ENCODE data around the gene ATXN1.
A peak's percentile ranks its signal among the peaks of the same experiment; 100 is the strongest.

The ATXN1 gene

GRCh38 chr6:16518265-16518664, 243.0 kb downstream of the ATXN1 start:
- Histone ChIP-seq H3K4me1 (ENCODE audit: insufficient read depth, low read length, poor library complexity, severe bottlenecking) (peaks cover 36% of the 10 kb centered on the region), H3K27me3 (ENCODE audit: insufficient read depth, low read length, poor library complexity, severe bottlenecking) (no peaks in the 10 kb centered on the region)

GRCh38 chr6:16514249-16514648, 247.0 kb downstream of the ATXN1 start:
- Histone ChIP-seq H3K27me3 (ENCODE audit: insufficient read depth, low read length, poor library complexity, severe bottlenecking) (no peaks in the 10 kb centered on the region), H2AFZ (ENCODE audit: low read length) (no peak overlapping the region), H3K79me2 (ENCODE audit: insufficient read depth, low read length) (no peaks in the 10 kb centered on the region), H3K4me1 (ENCODE audit: insufficient read depth, low read length, poor library complexity, severe bottlenecking) (peaks cover 43% of the 10 kb centered on the region), H3F3A (ENCODE audit: low read depth) (no peaks in the 10 kb centered on the region), H3K9me2 (replicated peaks; ENCODE audit: low read depth, low read length) (no peaks in the 10 kb centered on the region), H3K4me2 (ENCODE audit: low read depth, low read length, poor library complexity, severe bottlenecking) (peak overlapping the region; percentile 7), H3K4me3 (ENCODE audit: low read length, poor library complexity, severe bottlenecking) (no peak overlapping the region), H3K36me3 (ENCODE audit: insufficient read depth, low read length) (no peaks in the 10 kb centered on the region), H3K9me3 (ENCODE audit: insufficient read depth, low read depth, low read length) (no peaks in the 10 kb centered on the region), H3K9ac (ENCODE audit: low read depth, low read length, poor library complexity, severe bottlenecking) (no peak overlapping the region), H4K20me1 (ENCODE audit: insufficient read depth, low read length, poor library complexity, severe bottlenecking) (no peaks in the 10 kb centered on the region)
- TF ChIP-seq, protein P1, sequence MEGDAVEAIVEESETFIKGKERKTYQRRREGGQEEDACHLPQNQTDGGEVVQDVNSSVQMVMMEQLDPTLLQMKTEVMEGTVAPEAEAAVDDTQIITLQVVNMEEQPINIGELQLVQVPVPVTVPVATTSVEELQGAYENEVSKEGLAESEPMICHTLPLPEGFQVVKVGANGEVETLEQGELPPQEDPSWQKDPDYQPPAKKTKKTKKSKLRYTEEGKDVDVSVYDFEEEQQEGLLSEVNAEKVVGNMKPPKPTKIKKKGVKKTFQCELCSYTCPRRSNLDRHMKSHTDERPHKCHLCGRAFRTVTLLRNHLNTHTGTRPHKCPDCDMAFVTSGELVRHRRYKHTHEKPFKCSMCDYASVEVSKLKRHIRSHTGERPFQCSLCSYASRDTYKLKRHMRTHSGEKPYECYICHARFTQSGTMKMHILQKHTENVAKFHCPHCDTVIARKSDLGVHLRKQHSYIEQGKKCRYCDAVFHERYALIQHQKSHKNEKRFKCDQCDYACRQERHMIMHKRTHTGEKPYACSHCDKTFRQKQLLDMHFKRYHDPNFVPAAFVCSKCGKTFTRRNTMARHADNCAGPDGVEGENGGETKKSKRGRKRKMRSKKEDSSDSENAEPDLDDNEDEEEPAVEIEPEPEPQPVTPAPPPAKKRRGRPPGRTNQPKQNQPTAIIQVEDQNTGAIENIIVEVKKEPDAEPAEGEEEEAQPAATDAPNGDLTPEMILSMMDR (conservative IDR thresholded peaks at IDR 0.05; ENCODE audit: low read length): peak; percentile 70
- no peak for TF ChIP-seq EZH2phosphoT487 (IDR thresholded peaks at IDR 0.05; ENCODE audit: borderline replicate concordance)

More at GRCh38 chr6:16518265-16518664, 243.0 kb downstream of the ATXN1 start:
- Histone ChIP-seq H3F3A (ENCODE audit: low read depth) (no peaks in the 10 kb centered on the region), H3K9me3 (ENCODE audit: insufficient read depth, low read depth, low read length) (no peaks in the 10 kb centered on the region), H3K9me2 (replicated peaks; ENCODE audit: low read depth, low read length) (no peaks in the 10 kb centered on the region), H3K36me3 (ENCODE audit: insufficient read depth, low read length) (peaks cover 12% of the 10 kb centered on the region; the same call in 1 of the 2 replicates), H3K9ac (ENCODE audit: low read depth, low read length, poor library complexity, severe bottlenecking) (no peak overlapping the region), H3K4me2 (ENCODE audit: low read depth, low read length, poor library complexity, severe bottlenecking) (no peak overlapping the region), H2AFZ (ENCODE audit: low read length) (no peak overlapping the region), H4K20me1 (ENCODE audit: insufficient read depth, low read length, poor library complexity, severe bottlenecking) (no peaks in the 10 kb centered on the region), H3K79me2 (ENCODE audit: insufficient read depth, low read length) (no peaks in the 10 kb centered on the region), H3K4me3 (ENCODE audit: low read length, poor library complexity, severe bottlenecking) (no peak overlapping the region)
- no peak for TF ChIP-seq EZH2phosphoT487 (IDR thresholded peaks at IDR 0.05; ENCODE audit: borderline replicate concordance)
- TF ChIP-seq, protein P1 (conservative IDR thresholded peaks at IDR 0.05; ENCODE audit: low read length): no peak

- Histone ChIP-seq H3K9ac (ENCODE audit: low read depth, low read length, poor library complexity, severe bottlenecking) (no peak overlapping the region), H3K4me3 (ENCODE audit: low read length, poor library complexity, severe bottlenecking) (no peak overlapping the region), H2AFZ (ENCODE audit: low read length) (no peak overlapping the region), H3F3A (ENCODE audit: low read depth) (no peaks in the 10 kb centered on the region), H3K27me3 (ENCODE audit: insufficient read depth, low read length, poor library complexity, severe bottlenecking) (no peaks in the 10 kb centered on the region), H3K9me3 (ENCODE audit: insufficient read depth, low read depth, low read length) (no peaks in the 10 kb centered on the region), H3K9me2 (replicated peaks; ENCODE audit: low read depth, low read length) (no peaks in the 10 kb centered on the region), H3K4me1 (ENCODE audit: insufficient read depth, low read length, poor library complexity, severe bottlenecking) (peaks cover 31% of the 10 kb centered on the region), H3K36me3 (ENCODE audit: insufficient read depth, low read length) (no peaks in the 10 kb centered on the region), H4K20me1 (ENCODE audit: insufficient read depth, low read length, poor library complexity, severe bottlenecking) (no peaks in the 10 kb centered on the region), H3K79me2 (ENCODE audit: insufficient read depth, low read length) (no peaks in the 10 kb centered on the region), H3K4me2 (ENCODE audit: low read depth, low read length, poor library complexity, severe bottlenecking) (peak overlapping the region; percentile 28)
- no peak for TF ChIP-seq EZH2phosphoT487 (IDR thresholded peaks at IDR 0.05; ENCODE audit: borderline replicate concordance)
Measured at GRCh38 chr6:16512544-16513290, 248.5 kb downstream of the ATXN1 start.

All from Loucy (cell line).